Stimulated activated CD8-positive, alpha-beta memory T cell treated with anti-CD3 and anti-CD28 coated beads, Interleukin-7, amount 100 ng/mL, for 48 hours (primary cell): ENCODE data around the gene ABHD6.
"Not testable (repeated sequence)": the region's sequence is repeated elsewhere in the genome, so short reads cannot be mapped to it uniquely, and the experiment has no call there.

Experiments
- DNase-seq, 2 donors: peaks; one replicate each; pipeline ENCODE4 v3.0.0-alpha.2; 2020; ENCODE audit warnings: low read depth in 1 of 2; ENCODE audit errors: extremely low read depth in 1 of 2

The ABHD6 gene

GRCh38 chr3:58242340-58242739 is 4.7 kb downstream of the ABHD6 start:
- no peak for DNase-seq

- DNase-seq = not testable (repeated sequence)
Observed at GRCh38 chr3:58242860-58243259, 5.3 kb downstream of the ABHD6 start.

- DNase-seq = no peak
Observed at GRCh38 chr3:58243976-58244585, 6.5 kb downstream of the ABHD6 start.

GRCh38 chr3:58246148-58247047 is 8.8 kb downstream of the ABHD6 start:
- DNase-seq = no peak

DNA sequence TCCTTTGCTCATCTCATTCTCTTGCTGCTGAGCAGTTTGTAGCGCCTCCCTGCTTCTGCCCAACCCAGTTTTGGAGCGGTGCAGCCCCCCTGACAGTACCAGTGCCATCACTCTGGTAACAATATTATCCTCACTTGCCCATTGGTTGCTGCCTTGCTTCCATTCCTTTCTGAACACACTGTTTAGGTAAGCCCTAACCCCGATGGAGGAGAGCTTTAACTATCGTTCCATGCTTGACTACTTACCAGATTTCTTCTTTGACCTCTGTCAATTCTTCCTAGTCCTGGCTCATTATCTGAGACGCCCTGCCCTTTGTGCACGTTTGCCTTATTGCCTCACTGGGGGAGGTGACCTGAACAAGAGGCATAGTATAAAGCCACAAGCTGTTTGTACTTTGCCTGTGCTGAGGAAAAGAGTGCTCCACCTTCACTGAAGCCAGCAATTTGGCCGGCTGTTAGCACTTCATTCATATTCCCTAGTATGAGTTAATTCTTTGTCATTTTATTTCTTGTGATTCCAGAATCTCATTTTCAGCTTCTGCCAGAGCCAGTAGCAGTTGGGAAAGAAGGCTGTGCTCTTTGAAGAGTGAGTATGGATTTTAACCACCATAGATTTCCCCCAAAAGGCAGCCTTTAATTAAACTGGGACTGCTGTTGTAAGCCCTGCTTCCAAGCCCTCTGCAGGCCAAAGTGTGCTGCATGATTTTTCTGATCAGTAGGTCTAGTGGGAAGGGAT is 11.9 kb downstream of the ABHD6 start:
- DNase-seq = no peak

GRCh38 chr3:58250093-58250707 is 12.6 kb downstream of the ABHD6 start:
- DNase-seq = no peak

DNA sequence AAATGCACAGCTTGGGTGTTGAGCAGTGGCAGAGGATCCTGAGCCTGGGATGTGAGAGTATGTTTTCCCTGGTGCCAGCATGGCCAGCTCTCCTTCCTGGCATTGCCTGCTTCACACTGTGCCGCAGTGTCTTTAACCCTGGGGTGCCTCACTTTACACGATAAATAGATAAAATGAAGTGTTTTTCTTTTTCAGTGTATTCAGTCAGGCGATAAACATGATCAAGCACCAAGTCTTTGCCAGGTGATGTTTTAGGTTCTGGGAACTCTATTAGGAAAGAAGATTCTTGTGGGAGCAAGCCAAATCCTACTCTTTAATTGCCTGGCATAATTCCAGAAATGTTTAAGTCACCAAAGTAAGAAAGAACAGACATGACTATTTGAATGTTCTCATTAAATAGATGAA is 14.0 kb downstream of the ABHD6 start:
- DNase-seq = no peak

DNA sequence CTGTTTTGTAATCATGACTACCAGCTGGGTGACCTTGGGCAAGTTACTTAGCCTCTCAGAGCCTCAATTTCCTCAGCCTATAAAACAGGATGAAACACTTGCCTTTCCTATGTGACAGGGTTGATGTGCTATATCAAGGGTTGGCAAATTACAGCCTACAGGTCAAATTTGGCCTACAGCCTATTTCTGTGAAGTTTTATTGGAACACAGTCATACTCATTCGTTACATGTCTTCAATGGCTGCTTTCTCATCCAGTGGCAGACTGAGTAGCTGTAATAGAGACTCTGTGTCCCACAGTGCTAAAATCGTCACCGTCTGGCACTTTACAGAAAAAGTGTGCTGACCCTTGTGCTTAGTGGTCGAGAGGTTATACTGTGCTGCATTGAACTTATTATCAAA is 16.6 kb downstream of the ABHD6 start:
- no peak for DNase-seq

DNA sequence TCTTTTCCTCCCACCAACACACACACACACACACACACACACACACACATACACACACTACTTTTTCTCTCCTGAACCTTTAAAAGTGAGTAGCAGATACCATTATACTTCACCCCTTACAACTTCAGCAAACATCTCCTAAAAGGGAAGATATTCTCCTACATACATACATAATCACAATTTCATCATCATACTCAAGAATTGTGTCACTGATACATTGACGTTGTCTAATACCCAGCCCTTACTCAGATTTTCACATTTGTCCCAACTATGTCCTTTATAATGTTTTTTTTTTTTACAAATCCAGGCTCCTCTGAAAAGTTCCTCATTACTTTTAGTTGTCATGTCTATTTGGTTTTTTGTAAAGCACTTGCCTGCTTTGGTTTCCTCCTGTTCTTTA is 18.5 kb downstream of the ABHD6 start:
- no peak for DNase-seq

DNA sequence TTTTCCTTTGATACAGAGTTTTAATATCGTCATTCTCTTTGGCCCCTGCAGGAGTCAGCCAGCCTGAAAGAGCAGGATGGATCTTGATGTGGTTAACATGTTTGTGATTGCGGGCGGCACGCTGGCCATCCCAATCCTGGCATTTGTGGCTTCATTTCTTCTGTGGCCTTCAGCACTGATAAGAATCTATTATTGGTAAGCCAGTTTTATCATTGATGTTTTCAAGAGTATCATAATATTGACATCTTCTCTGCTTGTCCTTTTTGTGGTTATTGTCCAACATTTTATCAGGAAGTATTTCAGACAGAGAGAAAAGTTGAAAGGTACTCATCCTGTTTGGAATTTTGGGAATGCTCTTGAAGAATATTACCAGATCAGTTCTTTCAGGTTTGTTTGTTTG is 18.9 kb downstream of the ABHD6 start:
- no peak for DNase-seq

GRCh38 chr3:58258392-58259055 is 20.9 kb downstream of the ABHD6 start:
- DNase-seq = no peak

DNA sequence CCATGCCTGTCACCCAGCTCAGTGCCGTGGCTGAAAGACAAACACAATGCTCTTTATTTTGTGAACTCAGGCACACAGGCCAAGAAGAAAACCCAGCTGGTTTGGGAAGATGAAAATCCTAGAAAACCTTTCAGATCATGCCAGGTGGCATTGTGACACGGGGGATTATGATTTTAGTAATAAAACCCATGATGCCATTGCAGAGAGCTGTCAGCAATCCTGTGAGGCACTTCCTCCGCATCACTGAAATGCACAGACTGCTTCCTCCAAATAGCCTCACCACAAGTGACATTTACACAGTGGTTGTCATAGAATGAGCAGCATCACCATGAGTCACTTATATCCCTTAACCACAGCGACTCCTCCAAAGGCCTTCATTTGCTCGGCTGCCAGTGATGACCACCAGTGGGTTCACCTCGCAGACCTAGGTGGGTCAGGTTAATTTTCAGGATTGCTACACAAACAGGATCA is 22.7 kb downstream of the ABHD6 start:
- DNase-seq = peak in 1 of 2 donors; percentile 19

- DNase-seq = no peak
Observed at GRCh38 chr3:58260733-58261132, 23.1 kb downstream of the ABHD6 start.

- DNase-seq = no peak
Observed at GRCh38 chr3:58261954-58262666, 24.5 kb downstream of the ABHD6 start.

GRCh38 chr3:58266577-58266976 is 29.0 kb downstream of the ABHD6 start:
- no peak for DNase-seq

DNA sequence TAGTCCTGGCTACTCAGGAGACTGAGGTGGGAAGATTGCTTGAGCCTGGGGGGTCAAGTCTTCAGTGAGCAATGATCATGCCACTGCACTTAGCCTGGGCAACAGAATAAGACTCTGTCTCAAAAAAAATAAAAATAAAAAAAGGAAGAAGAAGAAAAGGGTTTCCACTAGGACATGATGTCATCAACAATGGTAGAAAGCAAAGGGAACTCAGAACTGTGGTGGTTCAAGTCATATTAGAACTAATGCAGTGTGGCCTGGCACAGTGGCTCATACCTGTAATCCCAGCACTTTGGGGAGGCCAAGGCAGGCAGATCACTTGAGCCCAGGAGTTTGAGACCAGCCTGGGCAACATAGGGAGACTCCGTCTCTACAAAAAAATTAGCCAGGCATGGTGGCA is 30.0 kb downstream of the ABHD6 start:
- DNase-seq = not testable (repeated sequence)

GRCh38 chr3:58269356-58269755 is 31.8 kb downstream of the ABHD6 start:
- no peak for DNase-seq

DNA sequence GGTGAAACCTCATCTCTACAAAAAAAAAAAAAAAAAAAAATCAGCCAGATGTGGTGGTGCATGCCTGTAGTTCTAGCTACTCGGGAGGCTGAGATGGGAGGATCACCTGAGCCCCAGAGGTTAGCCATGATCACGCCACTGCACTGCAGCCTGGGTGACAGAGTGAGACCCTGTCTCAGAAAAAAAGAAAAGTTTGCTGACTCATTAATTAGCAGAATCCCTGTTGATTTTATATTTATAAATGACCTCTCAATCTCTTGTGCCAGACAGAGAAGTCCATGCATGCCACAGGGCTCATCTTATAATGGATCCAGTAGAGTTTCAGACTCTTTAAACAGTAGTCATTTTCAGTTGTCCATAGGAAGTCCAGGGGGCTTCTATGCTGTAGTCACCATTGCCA is 32.9 kb downstream of the ABHD6 start:
- no peak for DNase-seq

- no peak for DNase-seq
Observed at GRCh38 chr3:58271901-58272501, 34.4 kb downstream of the ABHD6 start.

DNA sequence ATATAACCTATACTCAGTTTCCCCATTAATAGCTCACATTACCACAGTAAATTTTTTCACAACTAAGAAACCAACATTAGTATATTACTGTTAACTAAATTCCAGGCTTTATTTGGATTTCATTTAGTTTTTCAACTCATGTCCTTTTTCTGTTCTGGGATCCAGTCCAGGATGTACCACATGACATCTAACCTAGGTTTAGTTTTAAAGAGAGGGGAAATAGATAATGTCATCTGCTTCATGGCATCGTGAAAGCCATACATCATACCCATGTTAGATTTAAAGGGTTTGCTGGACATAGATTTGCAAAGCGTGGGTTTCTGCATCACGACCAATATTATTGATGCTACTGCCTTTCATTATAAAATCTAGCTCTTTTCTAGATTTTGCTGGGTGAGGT is 35.3 kb downstream of the ABHD6 start:
- DNase-seq = no peak
